Measurements from ENCODE around the gene CNKSR2. TPM values are rescaled to one million over a fixed set of nuclear protein-coding genes. Genes with fewer than 3 reads are reported as not detected.

CNKSR2 gene
- total and polyA plus RNA-seq, 4 donors = 0.55 to 3.3 (median 2.0) TPM

DNA sequence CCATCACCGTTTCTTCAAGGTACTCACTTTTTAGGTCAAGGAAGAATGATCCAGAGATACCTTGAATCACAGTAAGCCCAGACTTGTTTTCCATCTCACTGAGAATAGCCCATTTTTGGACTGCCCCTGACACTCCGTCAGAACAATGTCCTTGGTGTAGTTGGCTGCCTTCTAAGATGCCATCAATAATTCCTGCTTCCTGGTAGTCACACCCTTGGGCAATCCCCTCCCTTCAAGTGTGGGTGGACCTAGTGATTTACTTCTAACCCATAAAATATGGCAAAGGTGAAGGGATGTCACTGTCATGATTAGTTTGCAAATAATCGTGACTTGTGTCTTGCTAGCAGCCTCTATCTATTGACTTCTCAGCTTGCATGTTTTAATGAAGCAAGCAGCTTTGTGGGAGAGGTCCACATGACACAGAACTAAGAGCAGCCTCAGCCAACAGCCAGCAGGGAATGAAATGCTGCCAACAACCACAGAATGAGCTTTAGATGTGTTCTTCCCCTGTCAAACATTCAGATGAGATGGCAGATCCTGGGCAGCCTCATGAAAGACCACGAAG lies 303.9 kb downstream of the CNKSR2 start:
- 71% methylated on average over 4 of the region's 4 CpGs for WGBS

DNA sequence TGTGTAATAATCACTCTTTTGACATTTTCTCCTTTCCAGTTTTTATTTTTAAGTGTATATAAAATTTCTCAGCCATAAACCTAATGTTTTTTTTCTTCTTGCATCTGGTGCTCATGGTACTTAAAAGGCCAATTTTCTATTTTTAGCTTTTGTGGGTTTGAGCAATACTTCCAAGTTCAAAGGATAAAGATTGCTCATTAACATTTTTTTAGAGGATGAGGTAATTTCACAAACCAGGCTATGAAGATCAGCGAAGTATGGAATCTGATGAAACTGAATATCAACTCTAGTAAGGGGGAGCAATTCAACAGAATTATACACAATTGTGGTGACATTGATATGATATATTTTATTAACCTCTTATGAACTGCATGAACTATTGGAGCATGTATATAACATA lies 309.7 kb downstream of the CNKSR2 start:
- Histone ChIP-seq H3K27me3 (ENCODE audit: control insufficient read depth in 4 of 4, insufficient read depth in 4 of 4, low read length in 3 of 4) (no peaks in the 10 kb centered on the region), H3K27ac (ENCODE audit: low read depth in 1 of 2, low read length in 2 of 2) (no peak overlapping the region), H3K4me3 (ENCODE audit: low read depth in 1 of 3, low read length in 3 of 3) (no peak overlapping the region), H3K36me3 (ENCODE audit: control insufficient read depth in 4 of 4, insufficient read depth in 3 of 4, low read depth in 1 of 4, low read length in 3 of 4) (no peaks in the 10 kb centered on the region), H3K9me3 (ENCODE audit: control insufficient read depth in 4 of 4, low read length in 3 of 4) (no peaks in the 10 kb centered on the region), H3K4me1 (ENCODE audit: control insufficient read depth in 4 of 4, insufficient read depth in 4 of 4, low read length in 3 of 4) (peaks cover 0 to 1% (median 0%) of the 10 kb centered on the region in 4 donors), H3K9ac (ENCODE audit: low read depth in 1 of 2, low read length in 2 of 2) (no peak overlapping the region)
- TF ChIP-seq, protein P1, sequence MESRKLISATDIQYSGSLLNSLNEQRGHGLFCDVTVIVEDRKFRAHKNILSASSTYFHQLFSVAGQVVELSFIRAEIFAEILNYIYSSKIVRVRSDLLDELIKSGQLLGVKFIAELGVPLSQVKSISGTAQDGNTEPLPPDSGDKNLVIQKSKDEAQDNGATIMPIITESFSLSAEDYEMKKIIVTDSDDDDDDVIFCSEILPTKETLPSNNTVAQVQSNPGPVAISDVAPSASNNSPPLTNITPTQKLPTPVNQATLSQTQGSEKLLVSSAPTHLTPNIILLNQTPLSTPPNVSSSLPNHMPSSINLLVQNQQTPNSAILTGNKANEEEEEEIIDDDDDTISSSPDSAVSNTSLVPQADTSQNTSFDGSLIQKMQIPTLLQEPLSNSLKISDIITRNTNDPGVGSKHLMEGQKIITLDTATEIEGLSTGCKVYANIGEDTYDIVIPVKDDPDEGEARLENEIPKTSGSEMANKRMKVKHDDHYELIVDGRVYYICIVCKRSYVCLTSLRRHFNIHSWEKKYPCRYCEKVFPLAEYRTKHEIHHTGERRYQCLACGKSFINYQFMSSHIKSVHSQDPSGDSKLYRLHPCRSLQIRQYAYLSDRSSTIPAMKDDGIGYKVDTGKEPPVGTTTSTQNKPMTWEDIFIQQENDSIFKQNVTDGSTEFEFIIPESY (IDR thresholded peaks at IDR 0.05) = no peak
- TF ChIP-seq SP1 (IDR thresholded peaks at IDR 0.05) (no peak), JUND (IDR thresholded peaks at IDR 0.05) (peak in 1 of 2 donors; percentile 17), HNF4A (conservative IDR thresholded peaks at IDR 0.05) (peak; percentile 15 to 26)
- TF ChIP-seq, protein P2, sequence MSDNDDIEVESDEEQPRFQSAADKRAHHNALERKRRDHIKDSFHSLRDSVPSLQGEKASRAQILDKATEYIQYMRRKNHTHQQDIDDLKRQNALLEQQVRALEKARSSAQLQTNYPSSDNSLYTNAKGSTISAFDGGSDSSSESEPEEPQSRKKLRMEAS (IDR thresholded peaks at IDR 0.05) = no peak
- 26% methylated on average over 1 of the region's 1 CpG for WGBS
- no peak for DNase-seq (ENCODE audit: low spot score)

More for the DNA sequence above, 303.9 kb downstream of the CNKSR2 start:
- Histone ChIP-seq H3K4me3 (ENCODE audit: low read depth in 1 of 3, low read length in 3 of 3) (no peak overlapping the region), H3K27me3 (ENCODE audit: control insufficient read depth in 4 of 4, insufficient read depth in 4 of 4, low read length in 3 of 4) (no peaks in the 10 kb centered on the region), H3K9ac (ENCODE audit: low read depth in 1 of 2, low read length in 2 of 2) (no peak overlapping the region), H3K36me3 (ENCODE audit: control insufficient read depth in 4 of 4, insufficient read depth in 3 of 4, low read depth in 1 of 4, low read length in 3 of 4) (no peaks in the 10 kb centered on the region), H3K4me1 (ENCODE audit: control insufficient read depth in 4 of 4, insufficient read depth in 4 of 4, low read length in 3 of 4) (no peaks in the 10 kb centered on the region), H3K9me3 (ENCODE audit: control insufficient read depth in 4 of 4, low read length in 3 of 4) (peaks cover 0 to 2% (median 0%) of the 10 kb centered on the region in 4 donors), H3K27ac (ENCODE audit: low read depth in 1 of 2, low read length in 2 of 2) (no peak overlapping the region)
- DNase-seq (ENCODE audit: low spot score) = no peak
- TF ChIP-seq NR2F2 (IDR thresholded peaks at IDR 0.05) = no peak
- TF ChIP-seq, protein P3, sequence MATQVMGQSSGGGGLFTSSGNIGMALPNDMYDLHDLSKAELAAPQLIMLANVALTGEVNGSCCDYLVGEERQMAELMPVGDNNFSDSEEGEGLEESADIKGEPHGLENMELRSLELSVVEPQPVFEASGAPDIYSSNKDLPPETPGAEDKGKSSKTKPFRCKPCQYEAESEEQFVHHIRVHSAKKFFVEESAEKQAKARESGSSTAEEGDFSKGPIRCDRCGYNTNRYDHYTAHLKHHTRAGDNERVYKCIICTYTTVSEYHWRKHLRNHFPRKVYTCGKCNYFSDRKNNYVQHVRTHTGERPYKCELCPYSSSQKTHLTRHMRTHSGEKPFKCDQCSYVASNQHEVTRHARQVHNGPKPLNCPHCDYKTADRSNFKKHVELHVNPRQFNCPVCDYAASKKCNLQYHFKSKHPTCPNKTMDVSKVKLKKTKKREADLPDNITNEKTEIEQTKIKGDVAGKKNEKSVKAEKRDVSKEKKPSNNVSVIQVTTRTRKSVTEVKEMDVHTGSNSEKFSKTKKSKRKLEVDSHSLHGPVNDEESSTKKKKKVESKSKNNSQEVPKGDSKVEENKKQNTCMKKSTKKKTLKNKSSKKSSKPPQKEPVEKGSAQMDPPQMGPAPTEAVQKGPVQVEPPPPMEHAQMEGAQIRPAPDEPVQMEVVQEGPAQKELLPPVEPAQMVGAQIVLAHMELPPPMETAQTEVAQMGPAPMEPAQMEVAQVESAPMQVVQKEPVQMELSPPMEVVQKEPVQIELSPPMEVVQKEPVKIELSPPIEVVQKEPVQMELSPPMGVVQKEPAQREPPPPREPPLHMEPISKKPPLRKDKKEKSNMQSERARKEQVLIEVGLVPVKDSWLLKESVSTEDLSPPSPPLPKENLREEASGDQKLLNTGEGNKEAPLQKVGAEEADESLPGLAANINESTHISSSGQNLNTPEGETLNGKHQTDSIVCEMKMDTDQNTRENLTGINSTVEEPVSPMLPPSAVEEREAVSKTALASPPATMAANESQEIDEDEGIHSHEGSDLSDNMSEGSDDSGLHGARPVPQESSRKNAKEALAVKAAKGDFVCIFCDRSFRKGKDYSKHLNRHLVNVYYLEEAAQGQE (IDR thresholded peaks at IDR 0.05) = no peak
- TF ChIP-seq, protein P4, sequence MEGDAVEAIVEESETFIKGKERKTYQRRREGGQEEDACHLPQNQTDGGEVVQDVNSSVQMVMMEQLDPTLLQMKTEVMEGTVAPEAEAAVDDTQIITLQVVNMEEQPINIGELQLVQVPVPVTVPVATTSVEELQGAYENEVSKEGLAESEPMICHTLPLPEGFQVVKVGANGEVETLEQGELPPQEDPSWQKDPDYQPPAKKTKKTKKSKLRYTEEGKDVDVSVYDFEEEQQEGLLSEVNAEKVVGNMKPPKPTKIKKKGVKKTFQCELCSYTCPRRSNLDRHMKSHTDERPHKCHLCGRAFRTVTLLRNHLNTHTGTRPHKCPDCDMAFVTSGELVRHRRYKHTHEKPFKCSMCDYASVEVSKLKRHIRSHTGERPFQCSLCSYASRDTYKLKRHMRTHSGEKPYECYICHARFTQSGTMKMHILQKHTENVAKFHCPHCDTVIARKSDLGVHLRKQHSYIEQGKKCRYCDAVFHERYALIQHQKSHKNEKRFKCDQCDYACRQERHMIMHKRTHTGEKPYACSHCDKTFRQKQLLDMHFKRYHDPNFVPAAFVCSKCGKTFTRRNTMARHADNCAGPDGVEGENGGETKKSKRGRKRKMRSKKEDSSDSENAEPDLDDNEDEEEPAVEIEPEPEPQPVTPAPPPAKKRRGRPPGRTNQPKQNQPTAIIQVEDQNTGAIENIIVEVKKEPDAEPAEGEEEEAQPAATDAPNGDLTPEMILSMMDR (IDR thresholded peaks at IDR 0.05; ENCODE audit: low read depth, low read length, missing input control) = no peak
- no peak for TF ChIP-seq JUND (IDR thresholded peaks at IDR 0.05)
- TF ChIP-seq FOXA1 (IDR thresholded peaks at IDR 0.05) = no peak
- TF ChIP-seq, protein P5, sequence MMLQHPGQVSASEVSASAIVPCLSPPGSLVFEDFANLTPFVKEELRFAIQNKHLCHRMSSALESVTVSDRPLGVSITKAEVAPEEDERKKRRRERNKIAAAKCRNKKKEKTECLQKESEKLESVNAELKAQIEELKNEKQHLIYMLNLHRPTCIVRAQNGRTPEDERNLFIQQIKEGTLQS (IDR thresholded peaks at IDR 0.05) = no peak
- TF ChIP-seq, protein P2 (IDR thresholded peaks at IDR 0.05) = no peak
- TF ChIP-seq RAD21 (IDR thresholded peaks at IDR 0.05) = no peak
- TF ChIP-seq HNF4G (IDR thresholded peaks at IDR 0.05) = no peak
